Stomach (tissue), 9 donors: ENCODE measurements around the gene CHD3. TPM values are rescaled to one million over a fixed set of nuclear protein-coding genes. Genes with fewer than 3 reads are reported as not detected.

ENCODE experiments used
- DNase-seq, 2 donors: peaks; one replicate each; pipeline versions ENCODE4 v3.0.0 to v3.0.0-alpha.2; 2013 to 2019
- H3K27ac ChIP-seq, 5 donors: fragments of 200-600 bp in 4 of 5; sonication (generic) in 4 of 5; one replicate each; pipeline ENCODE4 v1.5.1; 2013 to 2019; ENCODE audit warnings: mild to moderate bottlenecking in 1 of 5, moderate library complexity in 1 of 5
- H3K27me3 ChIP-seq, 3 donors: fragments of 200-600 bp; sonication (generic); one replicate each; pipeline ENCODE4 v1.5.1; 2017 to 2019; ENCODE audit warnings: mixed run types in 1 of 3
- H3K36me3 ChIP-seq, 4 donors: fragments of 200-600 bp; sonication (generic); 1 replicate in 3 of 4; 2 replicates in 1 of 4; pipeline ENCODE4 v1.5.1; 2016 to 2019
- H3K4me1 ChIP-seq, 4 donors: fragments of 200-600 bp; sonication (generic); one replicate each; pipeline ENCODE4 v1.5.1; 2016 to 2019
- H3K4me3 ChIP-seq, 4 donors: fragments of 200-600 bp; sonication (generic) in 3 of 4; one replicate each; pipeline ENCODE4 v1.5.1; 2016 to 2019; ENCODE audit warnings: mild to moderate bottlenecking in 1 of 4
- H3K9me3 ChIP-seq, 4 donors: fragments of 200-600 bp; sonication (generic); one replicate each; pipeline ENCODE4 v1.5.1; 2016 to 2019
- CTCF ChIP-seq, 7 experiments: fragments of 450-650 bp in 4 of 7; fragments of 200-600 bp in 3 of 7; sonication (generic) in 3 of 7; IDR thresholded peaks; one replicate each; pipeline ENCODE4 v1.5.1; 2016 to 2019; ENCODE audit warnings: antibody characterized with exemption in 7 of 7, control low read depth in 2 of 7, mild to moderate bottlenecking in 1 of 7
- EP300 ChIP-seq: sonication (generic); formaldehyde crosslinking; IDR thresholded peaks from one replicate; pipeline ENCODE4 v1.6.1; 2017; ENCODE audit warnings: antibody characterized with exemption
- POLR2A ChIP-seq, 4 donors: fragments of 450-650 bp; IDR thresholded peaks; one replicate each; pipeline ENCODE4 v1.6.1; 2016; ENCODE audit warnings: antibody characterized with exemption in 4 of 4, control low read depth in 2 of 4, mild to moderate bottlenecking in 1 of 4, moderate library complexity in 1 of 4
- POLR2AphosphoS5 ChIP-seq, 3 donors: sonication (generic); formaldehyde crosslinking; IDR thresholded peaks; one replicate each; pipeline ENCODE4 v1.6.1; 2016; ENCODE audit warnings: antibody characterized with exemption in 3 of 3
- WGBS, 5 donors: extraction: QIAGEN DNeasy Blood & Tissue Kit in 3 of 5; methylation state at CpG; one replicate each; pipeline versions ENCODE4 v1.1.5 to v1.1.7; 2013 to 2018; 5-methylcytosine and 5-hydroxymethylcytosine counted together
- intact Hi-C: fragments of 100-400 bp; cut with DNase I; formaldehyde crosslinking; loops from one replicate; pipeline ENCODE4 v1.15.1; 2023; ENCODE audit warnings: low total_unique reads
- polyA plus RNA-seq, 3 donors: library from polyadenylated mRNA; stranded (reverse); fragments of 200-250 nt; gene quantifications; one replicate each; pipeline ENCODE4 v1.2.3, GENCODE V29; 2013
- total RNA-seq, 5 donors: library from RNA; depleted of rRNA; stranded (reverse); fragments of >200 nt; gene quantifications; one replicate each; pipeline versions ENCODE4 v1.1.0 to v1.2.3, GENCODE V29; 2014 to 2016
- donor health status: healthy with polysubstance abuse.
- donor health status: Bipolar disorder and iron deficiency.
- donor health status: healthy.

CHD3 gene
- total and polyA plus RNA-seq, 8 donors: 43.0 to 190 (median 64.9) TPM

GRCh38 chr17:7852919-7853690 lies 35.5 kb upstream of the CHD3 start:
- peak overlapping the region in 1 of 5 donors; percentile 6 for H3K27ac ChIP-seq
- WGBS, 5 donors: 77 to 88% (median 83%) methylated on average over 36 to 51 of the region's 51 CpGs
- intact Hi-C loops: loop anchor here (10.0 kb wide), 1 partner anchor 108 kb away; no protein-coding TSS in a partner anchor

DNA sequence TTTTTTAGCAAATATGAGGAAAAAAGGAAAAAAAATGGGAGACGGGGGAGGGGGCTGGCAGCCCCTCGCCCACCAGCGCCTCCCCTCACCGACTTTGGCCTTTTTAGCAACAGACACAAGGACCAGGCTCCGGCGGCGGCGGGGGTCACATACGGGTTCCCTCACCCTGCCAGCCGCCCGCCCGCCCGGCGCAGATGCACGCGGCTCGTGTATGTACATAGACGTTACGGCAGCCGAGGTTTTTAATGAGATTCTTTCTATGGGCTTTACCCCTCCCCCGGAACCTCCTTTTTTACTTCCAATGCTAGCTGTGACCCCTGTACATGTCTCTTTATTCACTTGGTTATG lies 34.9 kb upstream of the CHD3 start:
- H3K27ac ChIP-seq: no peak overlapping the region
- H3K27me3 ChIP-seq: no peaks in the 10 kb centered on the region
- TF ChIP-seq POLR2A (IDR thresholded peaks at IDR 0.05) (no peak), POLR2AphosphoS5 (IDR thresholded peaks at IDR 0.05) (no peak), CTCF (IDR thresholded peaks at IDR 0.05) (no peak)
- DNase-seq: peak in 1 of 2 donors; percentile 29
- H3K4me1 ChIP-seq: peaks cover 36 to 62% (median 50%) of the 10 kb centered on the region in 4 donors
- WGBS, 5 donors: 80 to 85% (median 85%) methylated on average over 21 of the region's 21 CpGs
- peaks cover 49 to 70% (median 57%) of the 10 kb centered on the region in 4 donors for H3K36me3 ChIP-seq
- no peaks in the 10 kb centered on the region for H3K9me3 ChIP-seq
- peak overlapping the region in 1 of 4 donors; percentile 70 for H3K4me3 ChIP-seq
- intact Hi-C loops: loop anchor here (10.0 kb wide), 1 partner anchor 109 kb away; no protein-coding TSS in a partner anchor

More at GRCh38 chr17:7852919-7853690, 35.5 kb upstream of the CHD3 start:
- no peak for TF ChIP-seq POLR2A (IDR thresholded peaks at IDR 0.05)
- TF ChIP-seq POLR2AphosphoS5 (IDR thresholded peaks at IDR 0.05): no peak
- no peak for TF ChIP-seq EP300
- Histone ChIP-seq H3K9me3 (no peaks in the 10 kb centered on the region), H3K36me3 (peaks cover 54 to 75% (median 63%) of the 10 kb centered on the region in 4 donors), H3K27me3 (no peaks in the 10 kb centered on the region), H3K4me1 (peaks cover 30 to 56% (median 44%) of the 10 kb centered on the region in 4 donors), H3K4me3 (no peak overlapping the region)
- DNase-seq: peak in 1 of 2 donors; percentile 34

DNA sequence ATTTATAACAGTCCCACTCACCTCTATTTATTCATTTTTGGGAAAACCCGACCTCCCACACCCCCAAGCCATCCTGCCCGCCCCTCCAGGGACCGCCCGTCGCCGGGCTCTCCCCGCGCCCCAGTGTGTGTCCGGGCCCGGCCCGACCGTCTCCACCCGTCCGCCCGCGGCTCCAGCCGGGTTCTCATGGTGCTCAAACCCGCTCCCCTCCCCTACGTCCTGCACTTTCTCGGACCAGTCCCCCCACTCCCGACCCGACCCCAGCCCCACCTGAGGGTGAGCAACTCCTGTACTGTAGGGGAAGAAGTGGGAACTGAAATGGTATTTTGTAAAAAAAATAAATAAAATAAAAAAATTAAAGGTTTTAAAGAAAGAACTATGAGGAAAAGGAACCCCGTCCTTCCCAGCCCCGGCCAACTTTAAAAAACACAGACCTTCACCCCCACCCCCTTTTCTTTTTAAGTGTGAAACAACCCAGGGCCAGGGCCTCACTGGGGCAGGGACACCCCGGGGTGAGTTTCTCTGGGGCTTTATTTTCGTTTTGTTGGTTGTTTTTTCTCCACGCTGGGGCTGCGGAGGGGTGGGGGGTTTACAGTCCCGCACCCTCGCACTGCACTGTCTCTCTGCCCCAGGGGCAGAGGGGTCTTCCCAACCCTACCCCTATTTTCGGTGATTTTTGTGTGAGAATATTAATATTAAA lies 34.4 kb upstream of the CHD3 start:
- TF ChIP-seq POLR2AphosphoS5 (IDR thresholded peaks at IDR 0.05): no peak
- no peak for TF ChIP-seq POLR2A (IDR thresholded peaks at IDR 0.05)
- TF ChIP-seq CTCF (IDR thresholded peaks at IDR 0.05): no peak
- TF ChIP-seq EP300: no peak
- WGBS, 5 donors: 77 to 83% (median 81%) methylated on average over 31 of the region's 31 CpGs
- Histone ChIP-seq H3K4me1 (peaks cover 41 to 68% (median 55%) of the 10 kb centered on the region in 4 donors), H3K27me3 (no peaks in the 10 kb centered on the region), H3K4me3 (peak overlapping the region in 2 of 4 donors; percentile 70 to 77), H3K27ac (peak overlapping the region in 4 of 5 donors; percentile 23 to 96 (median 94)), H3K9me3 (no peaks in the 10 kb centered on the region), H3K36me3 (peaks cover 44 to 64% (median 52%) of the 10 kb centered on the region in 4 donors)
- intact Hi-C loops: loop anchor here (10.0 kb wide), 1 partner anchor 109 kb away; no protein-coding TSS in a partner anchor
- peak in 1 of 2 donors; percentile 22 for DNase-seq

DNA sequence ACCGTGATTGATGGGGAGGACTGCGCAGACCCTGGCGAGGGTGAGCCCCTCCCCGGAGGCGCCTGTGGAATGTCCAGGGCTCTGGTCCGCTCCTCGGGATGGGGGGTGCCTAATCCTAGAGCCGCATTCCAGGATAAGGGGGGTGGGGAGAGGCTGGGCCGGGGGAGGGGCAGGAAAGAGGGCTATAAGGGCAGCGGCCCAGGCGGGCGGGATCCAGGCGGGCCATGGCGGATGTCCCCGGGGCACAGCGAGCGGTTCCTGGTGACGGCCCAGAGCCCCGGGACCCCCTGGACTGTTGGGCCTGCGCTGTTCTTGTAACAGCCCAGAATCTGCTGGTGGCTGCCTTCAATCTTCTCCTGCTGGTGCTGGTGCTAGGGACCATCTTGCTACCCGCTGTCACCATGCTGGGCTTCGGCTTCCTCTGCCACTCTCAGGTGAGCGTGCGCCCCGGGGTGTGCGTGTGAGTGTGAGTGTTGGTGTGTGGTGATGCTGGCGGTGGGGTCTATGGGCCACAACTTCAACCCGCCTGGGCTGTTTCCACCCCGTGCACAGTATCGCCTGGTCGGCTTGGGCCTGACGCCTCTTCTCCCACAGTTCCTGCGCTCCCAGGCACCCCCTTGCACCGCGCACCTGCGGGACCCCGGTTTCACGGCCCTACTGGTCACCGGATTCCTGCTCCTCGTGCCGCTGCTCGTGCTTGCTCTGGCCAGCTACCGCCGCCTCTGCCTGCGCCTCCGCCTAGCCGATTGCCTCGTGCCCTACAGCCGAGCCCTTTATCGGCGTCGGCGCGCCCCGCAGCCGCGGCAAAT lies 33.5 kb upstream of the CHD3 start, which contains the start of gene TMEM88:
Gene TMEM88, plus strand, starts transcription at position 216 of the 809 bp plus-strand sequence. Its CDS starts 9 bp downstream, at position 225.
- H3K27me3 ChIP-seq: no peaks in the 10 kb centered on the region
- intact Hi-C loops: loop anchor here (10.0 kb wide), 1 partner anchor 110 kb away; no protein-coding TSS in a partner anchor
- peak in 1 of 2 donors; percentile 51 for DNase-seq
- peaks cover 35 to 61% (median 47%) of the 10 kb centered on the region in 4 donors for H3K36me3 ChIP-seq
- TF ChIP-seq EP300 (no peak), CTCF (IDR thresholded peaks at IDR 0.05) (no peak), POLR2A (IDR thresholded peaks at IDR 0.05) (no peak), POLR2AphosphoS5 (IDR thresholded peaks at IDR 0.05) (no peak)
- H3K4me1 ChIP-seq: peaks cover 42 to 69% (median 55%) of the 10 kb centered on the region in 4 donors
- peak within 1 kb of the TSS; percentile 93 to 96 (median 94) for H3K27ac ChIP-seq
- 64 to 75% (median 72%) methylated on average over 44 to 57 of the region's 57 CpGs for WGBS, 5 donors
- no peaks in the 10 kb centered on the region for H3K9me3 ChIP-seq
- H3K4me3 ChIP-seq: peak within 1 kb of the TSS; percentile 64 to 77 (median 68)
